ENCODE data around the gene KCTD5. TPM values are rescaled to one million over a fixed set of nuclear protein-coding genes. Genes with fewer than 3 reads are reported as not detected.

KCTD5 gene
- total RNA-seq, 1 experiment from 2014 or later, result 42.1 TPM

DNA sequence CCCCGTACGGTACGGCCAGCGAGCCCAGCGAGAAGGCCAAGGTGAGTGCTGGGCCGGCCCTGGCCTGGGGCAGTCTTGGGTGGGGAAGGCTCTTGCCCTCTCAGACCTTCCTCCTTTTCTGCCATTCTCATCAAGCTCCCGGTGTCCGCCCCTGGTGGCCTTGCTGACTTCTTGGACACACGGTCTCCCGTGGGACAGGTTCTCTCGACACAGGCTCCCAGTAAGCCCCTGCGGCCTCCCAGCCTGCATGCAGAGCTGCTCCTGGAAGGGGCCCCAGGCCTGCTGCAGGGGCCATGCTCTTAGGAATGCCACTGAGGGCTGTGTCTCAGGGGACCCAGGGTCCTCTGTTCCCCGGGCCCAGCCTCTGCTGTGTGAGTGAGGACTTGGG, 20.1 kb downstream of the KCTD5 start:
- no peak for ATAC-seq
- no peaks in the 10 kb centered on the region for H3K9me2 ChIP-seq (ENCODE audit: insufficient read depth)
- ChIA-PET POLR2A (no interaction called here), RAD21 (ENCODE audit: low non-redundant PET in 1 of 2, low total read pairs in 2 of 2, uncharacterized antibody in 2 of 2, unreplicated experiment in 2 of 2) (no interaction called here), CTCF (no interaction called here)
- no peak overlapping the region for H3K9ac ChIP-seq (ENCODE audit: low read length)
- H3K9me3 ChIP-seq (ENCODE audit: control insufficient read depth in 1 of 2, insufficient read depth in 1 of 2, low read depth in 1 of 2, low read length in 2 of 2), result no peaks in the 10 kb centered on the region
- H3K36me3 ChIP-seq (ENCODE audit: control insufficient read depth in 1 of 2, insufficient read depth in 2 of 2, low read length in 2 of 2), result peaks cover 3 to 9% of the 10 kb centered on the region in 2 experiments; a peak in 3 of 4 replicates
- TF ChIP-seq YY1 (IDR thresholded peaks at IDR 0.05; ENCODE audit: extremely low read depth, insufficient replicate concordance, low read depth, low read length) (no peak), SP1 (IDR thresholded peaks at IDR 0.05; ENCODE audit: low read depth) (no peak), CBX3 (IDR thresholded peaks at IDR 0.05; ENCODE audit: low read depth) (no peak), JUND (IDR thresholded peaks at IDR 0.05) (no peak), POLR2AphosphoS5 (IDR thresholded peaks at IDR 0.05; ENCODE audit: low read depth, low read length) (no peak), ELF1 (IDR thresholded peaks at IDR 0.05; ENCODE audit: borderline replicate concordance, low read depth) (no peak), FOSL1 (IDR thresholded peaks at IDR 0.05; ENCODE audit: low read depth) (no peak), SRF (IDR thresholded peaks at IDR 0.05; ENCODE audit: low read depth) (no peak), SIN3A (IDR thresholded peaks at IDR 0.05; ENCODE audit: low read depth) (no peak), TCF7L2 (IDR thresholded peaks at IDR 0.05; ENCODE audit: borderline replicate concordance, extremely low read depth, insufficient read depth, insufficient read length) (no peak), EZH2 (IDR thresholded peaks at IDR 0.05) (no peak)
- H3K4me2 ChIP-seq (ENCODE audit: low read length), result no peak overlapping the region
- DNase-seq (ENCODE audit: low read depth, low spot score), result no peak
- BruUV-seq (replicated peaks), result no TSS peak
- intact Hi-C loops (cut with micrococcal nuclease), result no loop called here
- no peaks in the 10 kb centered on the region for H3K27me3 ChIP-seq (ENCODE audit: insufficient read depth, low read length)
- H3K4me3 ChIP-seq (replicated peaks in 1 of 2; ENCODE audit: low read depth in 1 of 2, low read length in 2 of 2), result no peak overlapping the region
- H3K27ac ChIP-seq (ENCODE audit: low read depth, low read length), result no peak overlapping the region
- no peaks in the 10 kb centered on the region; the same call in 1 of the 2 replicates for H3K79me2 ChIP-seq (ENCODE audit: insufficient read depth, low read length)
- no peak overlapping the region for H2AFZ ChIP-seq (ENCODE audit: low read depth, low read length, poor library complexity, severe bottlenecking)
- no peaks in the 10 kb centered on the region for H3K4me1 ChIP-seq (ENCODE audit: control insufficient read depth in 1 of 2, insufficient read depth in 2 of 2, low read length in 2 of 2)
- no peaks in the 10 kb centered on the region for H4K20me1 ChIP-seq (ENCODE audit: insufficient read depth)

DNA sequence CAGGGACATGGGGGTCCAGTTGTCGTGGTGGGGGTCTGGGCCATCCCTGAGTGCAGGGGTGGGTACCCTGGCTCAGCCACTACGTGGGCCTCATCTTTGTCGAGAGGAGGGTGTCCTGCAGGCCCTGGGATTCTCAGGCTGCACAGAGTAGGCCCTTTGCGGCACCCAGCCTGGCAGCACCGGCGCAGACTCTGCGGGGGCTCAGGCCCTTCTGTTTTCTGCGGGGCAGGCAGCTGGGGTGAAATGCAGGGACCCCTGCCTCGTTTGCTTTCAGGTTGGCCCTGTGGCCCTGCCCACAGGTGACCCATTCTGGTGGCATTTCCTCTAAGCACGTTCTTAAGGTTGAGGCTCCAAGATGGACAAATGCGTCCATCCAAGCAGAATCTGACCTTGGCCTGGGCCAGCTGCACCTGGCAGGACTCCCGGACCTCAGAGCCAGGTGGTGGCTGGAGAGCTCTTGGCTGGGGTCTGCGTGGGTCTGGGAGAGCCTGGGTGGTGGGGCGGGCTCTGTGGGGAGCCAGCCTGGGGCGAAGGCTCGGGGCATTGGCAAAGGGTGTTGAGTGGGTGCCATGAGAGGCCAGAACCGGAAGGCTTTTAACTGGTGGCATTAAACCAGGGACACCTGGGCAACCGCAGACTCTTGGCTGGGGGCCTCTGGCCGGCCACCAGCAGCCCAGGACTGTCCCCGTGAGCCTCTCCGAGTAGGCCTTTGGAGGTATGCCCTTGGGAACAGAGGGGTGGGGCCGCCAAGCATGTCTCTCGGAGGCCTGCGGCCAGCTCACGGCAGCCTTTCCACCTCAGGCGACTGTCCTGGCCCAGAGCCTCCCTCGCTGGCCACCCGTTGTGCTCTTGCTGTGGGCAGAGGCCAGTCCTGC, 20.8 kb downstream of the KCTD5 start:
- ChIA-PET RAD21 (ENCODE audit: low non-redundant PET in 1 of 2, low total read pairs in 2 of 2, uncharacterized antibody in 2 of 2, unreplicated experiment in 2 of 2) (no interaction called here), POLR2A (no interaction called here), CTCF (no interaction called here)
- Histone ChIP-seq H3K4me2 (ENCODE audit: low read length) (no peak overlapping the region), H3K27ac (ENCODE audit: low read depth, low read length) (no peak overlapping the region), H3K79me2 (ENCODE audit: insufficient read depth, low read length) (no peaks in the 10 kb centered on the region; the same call in 1 of the 2 replicates), H4K20me1 (ENCODE audit: insufficient read depth) (no peaks in the 10 kb centered on the region), H2AFZ (ENCODE audit: low read depth, low read length, poor library complexity, severe bottlenecking) (no peak overlapping the region), H3K4me3 (replicated peaks in 1 of 2; ENCODE audit: low read depth in 1 of 2, low read length in 2 of 2) (no peak overlapping the region), H3K9me2 (ENCODE audit: insufficient read depth) (no peaks in the 10 kb centered on the region), H3K4me1 (ENCODE audit: control insufficient read depth in 1 of 2, insufficient read depth in 2 of 2, low read length in 2 of 2) (no peaks in the 10 kb centered on the region), H3K27me3 (ENCODE audit: insufficient read depth, low read length) (no peaks in the 10 kb centered on the region), H3K9ac (ENCODE audit: low read length) (no peak overlapping the region), H3K36me3 (ENCODE audit: control insufficient read depth in 1 of 2, insufficient read depth in 2 of 2, low read length in 2 of 2) (peaks cover 3 to 9% of the 10 kb centered on the region in 2 experiments; a peak in 2 of 4 replicates), H3K9me3 (ENCODE audit: control insufficient read depth in 1 of 2, insufficient read depth in 1 of 2, low read depth in 1 of 2, low read length in 2 of 2) (no peaks in the 10 kb centered on the region)
- ATAC-seq (no peak), DNase-seq (ENCODE audit: low read depth, low spot score) (no peak)
- BruUV-seq (replicated peaks), result no TSS peak
- intact Hi-C loops (cut with micrococcal nuclease), result no loop called here
- TF ChIP-seq EZH2phosphoT487 (IDR thresholded peaks at IDR 0.05; ENCODE audit: borderline replicate concordance) (no peak), MAX (IDR thresholded peaks at IDR 0.05) (no peak), EGR1 (IDR thresholded peaks at IDR 0.05; ENCODE audit: low read depth) (no peak), TCF7L2 (IDR thresholded peaks at IDR 0.05; ENCODE audit: borderline replicate concordance, extremely low read depth, insufficient read depth, insufficient read length) (no peak), YY1 (IDR thresholded peaks at IDR 0.05; ENCODE audit: extremely low read depth, insufficient replicate concordance, low read depth, low read length) (no peak), JUND (IDR thresholded peaks at IDR 0.05) (no peak), ZFX (IDR thresholded peaks at IDR 0.05) (no peak), CEBPB (IDR thresholded peaks at IDR 0.05; ENCODE audit: low read depth) (no peak), POLR2A (IDR thresholded peaks at IDR 0.05; ENCODE audit: borderline replicate concordance, extremely low read depth, insufficient read depth, insufficient read length) (no peak), FOSL1 (IDR thresholded peaks at IDR 0.05; ENCODE audit: low read depth) (no peak), CBX3 (IDR thresholded peaks at IDR 0.05; ENCODE audit: low read depth) (no peak), POLR2AphosphoS5 (IDR thresholded peaks at IDR 0.05; ENCODE audit: low read depth, low read length) (no peak), SIN3A (IDR thresholded peaks at IDR 0.05; ENCODE audit: low read depth) (no peak)
- TF ChIP-seq, protein P1, sequence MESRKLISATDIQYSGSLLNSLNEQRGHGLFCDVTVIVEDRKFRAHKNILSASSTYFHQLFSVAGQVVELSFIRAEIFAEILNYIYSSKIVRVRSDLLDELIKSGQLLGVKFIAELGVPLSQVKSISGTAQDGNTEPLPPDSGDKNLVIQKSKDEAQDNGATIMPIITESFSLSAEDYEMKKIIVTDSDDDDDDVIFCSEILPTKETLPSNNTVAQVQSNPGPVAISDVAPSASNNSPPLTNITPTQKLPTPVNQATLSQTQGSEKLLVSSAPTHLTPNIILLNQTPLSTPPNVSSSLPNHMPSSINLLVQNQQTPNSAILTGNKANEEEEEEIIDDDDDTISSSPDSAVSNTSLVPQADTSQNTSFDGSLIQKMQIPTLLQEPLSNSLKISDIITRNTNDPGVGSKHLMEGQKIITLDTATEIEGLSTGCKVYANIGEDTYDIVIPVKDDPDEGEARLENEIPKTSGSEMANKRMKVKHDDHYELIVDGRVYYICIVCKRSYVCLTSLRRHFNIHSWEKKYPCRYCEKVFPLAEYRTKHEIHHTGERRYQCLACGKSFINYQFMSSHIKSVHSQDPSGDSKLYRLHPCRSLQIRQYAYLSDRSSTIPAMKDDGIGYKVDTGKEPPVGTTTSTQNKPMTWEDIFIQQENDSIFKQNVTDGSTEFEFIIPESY (IDR thresholded peaks at IDR 0.05; ENCODE audit: extremely low read depth, insufficient replicate concordance, low read length), result no peak
- TF ChIP-seq, protein P2, sequence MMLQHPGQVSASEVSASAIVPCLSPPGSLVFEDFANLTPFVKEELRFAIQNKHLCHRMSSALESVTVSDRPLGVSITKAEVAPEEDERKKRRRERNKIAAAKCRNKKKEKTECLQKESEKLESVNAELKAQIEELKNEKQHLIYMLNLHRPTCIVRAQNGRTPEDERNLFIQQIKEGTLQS (IDR thresholded peaks at IDR 0.05), result no peak
